GM23248 (cell line): ENCODE results near the gene P2RX5. TPM values are rescaled to one million over a fixed set of nuclear protein-coding genes. Genes with fewer than 3 reads are reported as not detected.
"Not testable (repeated sequence)": the region's sequence is repeated elsewhere in the genome, so short reads cannot be mapped to it uniquely, and the experiment has no call there.

Source experiments
- DNase-seq: peaks from one replicate; pipeline ENCODE4 v3.0.0-alpha.2; 2015
- H2AFZ ChIP-seq: fragments of 200-600 bp; sonication (generic); 2 replicates; pipeline ENCODE4 v1.6.1; 2016; ENCODE audit warnings: antibody characterized with exemption
- H3F3A ChIP-seq: fragments of 200-600 bp; sonication (generic); 2 replicates; pipeline ENCODE4 v1.6.1; 2016; ENCODE audit warnings: mild to moderate bottlenecking, antibody characterized with exemption, mixed run types; ENCODE audit not compliant: insufficient read depth
- H3K27ac ChIP-seq: fragments of 200-600 bp; sonication (generic); 2 replicates; pipeline ENCODE4 v1.5.1; 2016; ENCODE audit warnings: mild to moderate bottlenecking
- H3K27me3 ChIP-seq: fragments of 200-600 bp; sonication (generic); replicated peaks from 2 replicates; pipeline ENCODE4 v1.6.1; 2016; ENCODE audit warnings: mild to moderate bottlenecking; ENCODE audit not compliant: insufficient read depth
- H3K36me3 ChIP-seq: fragments of 200-600 bp; sonication (generic); 2 replicates; pipeline ENCODE4 v1.6.1; 2016; ENCODE audit warnings: low read depth, mild to moderate bottlenecking
- H3K4me1 ChIP-seq: fragments of 200-600 bp; sonication (generic); 2 replicates; pipeline ENCODE4 v1.6.1; 2016; ENCODE audit warnings: mild to moderate bottlenecking; ENCODE audit not compliant: insufficient read depth
- H3K4me2 ChIP-seq: fragments of 200-600 bp; sonication (generic); one replicate; pipeline ENCODE4 v1.6.1; 2016; ENCODE audit warnings: mild to moderate bottlenecking; ENCODE audit not compliant: unreplicated experiment
- H3K4me3 ChIP-seq: fragments of 200-600 bp; sonication (generic); 2 replicates; pipeline ENCODE4 v1.5.1; 2016; ENCODE audit warnings: mild to moderate bottlenecking
- H3K79me2 ChIP-seq: fragments of 200-600 bp; sonication (generic); 2 replicates; pipeline ENCODE4 v1.6.1; 2016; ENCODE audit warnings: mild to moderate bottlenecking; ENCODE audit not compliant: insufficient read depth
- H3K9ac ChIP-seq: fragments of 200-600 bp; sonication (generic); 2 replicates; pipeline ENCODE4 v1.6.1; 2016; ENCODE audit warnings: mild to moderate bottlenecking
- H3K9me2 ChIP-seq: fragments of 200-600 bp; sonication (generic); 2 replicates; pipeline ENCODE4 v1.6.1; 2016; ENCODE audit warnings: mixed run types, mild to moderate bottlenecking, moderate library complexity; ENCODE audit not compliant: insufficient read depth
- H3K9me3 ChIP-seq: fragments of 200-600 bp; sonication (generic); one replicate; pipeline ENCODE4 v1.6.1; 2017; ENCODE audit warnings: low read depth
- H4K20me1 ChIP-seq: fragments of 200-600 bp; sonication (generic); 2 replicates; pipeline ENCODE4 v1.6.0; 2016; ENCODE audit not compliant: insufficient read depth
- EZH2 ChIP-seq: fragments of 200-600 bp; sonication (generic); IDR thresholded peaks from 2 replicates; pipeline ENCODE4 v1.6.1; 2018; ENCODE audit warnings: antibody characterized with exemption, mild to moderate bottlenecking; ENCODE audit not compliant: insufficient read depth, poor library complexity, severe bottlenecking
- EZH2phosphoT487 ChIP-seq: fragments of 200-600 bp; sonication (generic); IDR thresholded peaks from 2 replicates; pipeline ENCODE4 v1.6.1; 2018; ENCODE audit warnings: antibody characterized with exemption, moderate library complexity, mild to moderate bottlenecking, low read depth; ENCODE audit not compliant: insufficient read depth
- WGBS, 2 experiments: methylation state at CpG; one replicate each; pipeline ENCODE4 v1.1.6; 2015 to 2017; ENCODE audit warnings: low lambda C conversion rate in 2 of 2, low coverage in 1 of 2; ENCODE audit errors: missing lambda C conversion rate in 2 of 2; 5-methylcytosine and 5-hydroxymethylcytosine counted together
- in situ Hi-C: fragments of 300-500 bp; cut with MboI; formaldehyde crosslinking; loops from 2 replicates; pipeline ENCODE4 v1.15.0; 2020
- polyA plus RNA-seq: library from polyadenylated mRNA; unstranded; fragments of >200 nt; fragmentation: Nextera tagmentation; extraction: Ambion mirVana; gene quantifications from 2 replicates; pipeline ENCODE4 v1.2.1, GENCODE V29; 2016
- total RNA-seq: library from RNA; depleted of rRNA; stranded (reverse); fragments of >200 nt; shearing (Covaris generic); gene quantifications from 2 replicates; pipeline ENCODE4 v1.2.3, GENCODE V29; 2014

The P2RX5 gene
- total and polyA plus RNA-seq, 2 experiments from 2014 or later: 2.5 to 2.6 TPM

- Histone ChIP-seq H3K27ac (no peak overlapping the region), H4K20me1 (no peaks in the 10 kb centered on the region), H3K9me2 (no peaks in the 10 kb centered on the region), H3K4me1 (no peaks in the 10 kb centered on the region), H3K27me3 (no peaks in the 10 kb centered on the region), H3K9ac (no peak overlapping the region), H3K4me2 (no peak overlapping the region), H2AFZ (no peak overlapping the region), H3K36me3 (no peaks in the 10 kb centered on the region), H3K9me3 (no peaks in the 10 kb centered on the region), H3K79me2 (no peaks in the 10 kb centered on the region), H3K4me3 (no peak overlapping the region), H3F3A (no peaks in the 10 kb centered on the region)
- in situ Hi-C loops: loop anchor here (10.0 kb wide), 1 partner anchor 75 kb away; no protein-coding TSS in a partner anchor
- 89 to 93% methylated on average over 16 of the region's 16 CpGs for WGBS, 2 experiments
- no peak for DNase-seq
- TF ChIP-seq EZH2 (no peak), EZH2phosphoT487 (no peak)
Measured at GRCh38 chr17:3739422-3740124, 43.6 kb upstream of the P2RX5 start.

GRCh38 chr17:3738562-3739295, 42.8 kb upstream of the P2RX5 start:
- no peaks in the 10 kb centered on the region for H3K4me1 ChIP-seq
- no peaks in the 10 kb centered on the region for H3K9me2 ChIP-seq
- H3K9ac ChIP-seq: no peak overlapping the region
- no peak for TF ChIP-seq EZH2phosphoT487
- no peak for TF ChIP-seq EZH2
- peak; percentile 31 for DNase-seq
- no peaks in the 10 kb centered on the region for H3K9me3 ChIP-seq
- H3K27ac ChIP-seq: no peak overlapping the region
- WGBS, 2 experiments: 39 to 43% methylated on average over 15 to 16 of the region's 16 CpGs
- H2AFZ ChIP-seq: peak overlapping the region; percentile 48
- no peaks in the 10 kb centered on the region for H3F3A ChIP-seq
- H3K4me2 ChIP-seq: peak overlapping the region; percentile 71
- H4K20me1 ChIP-seq: no peaks in the 10 kb centered on the region
- H3K79me2 ChIP-seq: no peaks in the 10 kb centered on the region
- peak overlapping the region; percentile 44; the same call in 1 of the 2 replicates for H3K4me3 ChIP-seq
- no peaks in the 10 kb centered on the region for H3K36me3 ChIP-seq
- no peaks in the 10 kb centered on the region for H3K27me3 ChIP-seq
- in situ Hi-C loops: no loop called here

GRCh38 chr17:3735515-3735914, 39.6 kb upstream of the P2RX5 start:
- in situ Hi-C loops: no loop called here
- H2AFZ ChIP-seq: no peak overlapping the region
- no peaks in the 10 kb centered on the region for H3K27me3 ChIP-seq
- H4K20me1 ChIP-seq: no peaks in the 10 kb centered on the region
- no peak for TF ChIP-seq EZH2
- H3F3A ChIP-seq: peaks cover 2% of the 10 kb centered on the region; the same call in 1 of the 2 replicates
- no peak overlapping the region for H3K27ac ChIP-seq
- no peak overlapping the region for H3K4me3 ChIP-seq
- no peaks in the 10 kb centered on the region for H3K79me2 ChIP-seq
- no peaks in the 10 kb centered on the region for H3K9me2 ChIP-seq
- H3K4me2 ChIP-seq: no peak overlapping the region
- H3K36me3 ChIP-seq: no peaks in the 10 kb centered on the region
- no peaks in the 10 kb centered on the region for H3K4me1 ChIP-seq
- H3K9me3 ChIP-seq: no peaks in the 10 kb centered on the region
- DNase-seq: no peak
- 57 to 68% methylated on average over 8 of the region's 8 CpGs for WGBS, 2 experiments
- H3K9ac ChIP-seq: no peak overlapping the region

- H3K4me1 ChIP-seq, DNase-seq, H3K27me3 ChIP-seq, H2AFZ ChIP-seq, H3K27ac ChIP-seq, H3F3A ChIP-seq, H3K79me2 ChIP-seq, H3K9me3 ChIP-seq, in situ Hi-C loops, H3K36me3 ChIP-seq, H3K4me3 ChIP-seq, H4K20me1 ChIP-seq, H3K9me2 ChIP-seq, H3K9ac ChIP-seq, H3K4me2 ChIP-seq: not testable (repeated sequence)
- 92 to 95% methylated on average over 10 of the region's 10 CpGs for WGBS, 2 experiments
Measured at GRCh38 chr17:3734911-3735276, 38.9 kb upstream of the P2RX5 start.
